ENCODE data around the gene PLTP. TPM values are rescaled to one million over a fixed set of nuclear protein-coding genes. Genes with fewer than 3 reads are reported as not detected.

PLTP gene
- total RNA-seq, 3 donors from 2014 or later, result 15.0 to 141 (median 111) TPM

DNA sequence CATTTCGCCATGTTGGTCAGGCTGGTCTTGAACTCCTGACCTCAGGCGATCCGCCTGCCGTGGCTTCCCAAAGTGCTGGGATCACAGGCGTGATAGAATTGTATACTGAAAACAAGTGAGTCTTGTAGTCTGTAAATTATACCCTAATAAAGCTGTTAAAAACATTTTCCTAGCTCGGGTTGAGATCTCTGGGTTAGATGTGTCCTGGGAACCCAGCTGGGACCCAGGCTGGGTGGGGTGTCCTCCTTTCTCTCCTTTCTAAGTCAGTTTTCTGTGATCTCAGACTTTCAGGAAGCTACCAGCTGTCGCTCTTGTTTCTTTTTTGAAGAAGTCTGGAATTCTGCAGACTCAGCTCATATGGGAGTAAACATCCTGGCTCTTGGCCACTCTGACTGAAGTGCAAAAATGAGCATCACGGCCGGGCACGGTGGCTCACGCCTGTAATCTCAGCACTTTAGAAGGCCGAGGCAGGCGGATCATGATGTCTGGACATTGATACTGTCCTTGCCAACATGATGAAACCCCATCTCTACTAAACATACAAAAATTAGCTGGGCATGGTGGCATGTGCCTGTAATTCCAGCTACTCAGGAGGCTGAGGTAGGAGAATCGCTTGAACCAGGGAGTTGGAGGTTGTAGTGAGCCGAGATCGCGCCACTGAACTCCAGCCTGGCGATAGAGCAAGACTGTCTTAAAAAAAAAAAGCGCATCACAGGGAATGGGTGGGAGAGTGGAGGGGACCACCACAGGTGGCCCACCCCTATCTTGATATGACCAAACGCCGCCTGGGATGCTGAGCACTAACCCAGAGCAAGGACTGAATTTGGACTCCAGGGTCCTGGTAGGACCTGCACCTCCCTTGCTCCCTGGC is 12.7 kb upstream of the PLTP start:
- peak in 2 of 3 donors; percentile 51 to 59 for DNase-seq
- Histone ChIP-seq H3K9me3 (no peaks in the 10 kb centered on the region), H3K36me3 (ENCODE audit: low read depth) (no peaks in the 10 kb centered on the region), H3K4me3 (no peak overlapping the region), H3K4me1 (ENCODE audit: low read depth) (no peaks in the 10 kb centered on the region)
- ATAC-seq, result peak; percentile 55
- TF ChIP-seq, protein P1, sequence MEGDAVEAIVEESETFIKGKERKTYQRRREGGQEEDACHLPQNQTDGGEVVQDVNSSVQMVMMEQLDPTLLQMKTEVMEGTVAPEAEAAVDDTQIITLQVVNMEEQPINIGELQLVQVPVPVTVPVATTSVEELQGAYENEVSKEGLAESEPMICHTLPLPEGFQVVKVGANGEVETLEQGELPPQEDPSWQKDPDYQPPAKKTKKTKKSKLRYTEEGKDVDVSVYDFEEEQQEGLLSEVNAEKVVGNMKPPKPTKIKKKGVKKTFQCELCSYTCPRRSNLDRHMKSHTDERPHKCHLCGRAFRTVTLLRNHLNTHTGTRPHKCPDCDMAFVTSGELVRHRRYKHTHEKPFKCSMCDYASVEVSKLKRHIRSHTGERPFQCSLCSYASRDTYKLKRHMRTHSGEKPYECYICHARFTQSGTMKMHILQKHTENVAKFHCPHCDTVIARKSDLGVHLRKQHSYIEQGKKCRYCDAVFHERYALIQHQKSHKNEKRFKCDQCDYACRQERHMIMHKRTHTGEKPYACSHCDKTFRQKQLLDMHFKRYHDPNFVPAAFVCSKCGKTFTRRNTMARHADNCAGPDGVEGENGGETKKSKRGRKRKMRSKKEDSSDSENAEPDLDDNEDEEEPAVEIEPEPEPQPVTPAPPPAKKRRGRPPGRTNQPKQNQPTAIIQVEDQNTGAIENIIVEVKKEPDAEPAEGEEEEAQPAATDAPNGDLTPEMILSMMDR (IDR thresholded peaks at IDR 0.05), result no peak
- intact Hi-C loops (cut with DNase I, micrococcal nuclease), result no loop called here

DNA sequence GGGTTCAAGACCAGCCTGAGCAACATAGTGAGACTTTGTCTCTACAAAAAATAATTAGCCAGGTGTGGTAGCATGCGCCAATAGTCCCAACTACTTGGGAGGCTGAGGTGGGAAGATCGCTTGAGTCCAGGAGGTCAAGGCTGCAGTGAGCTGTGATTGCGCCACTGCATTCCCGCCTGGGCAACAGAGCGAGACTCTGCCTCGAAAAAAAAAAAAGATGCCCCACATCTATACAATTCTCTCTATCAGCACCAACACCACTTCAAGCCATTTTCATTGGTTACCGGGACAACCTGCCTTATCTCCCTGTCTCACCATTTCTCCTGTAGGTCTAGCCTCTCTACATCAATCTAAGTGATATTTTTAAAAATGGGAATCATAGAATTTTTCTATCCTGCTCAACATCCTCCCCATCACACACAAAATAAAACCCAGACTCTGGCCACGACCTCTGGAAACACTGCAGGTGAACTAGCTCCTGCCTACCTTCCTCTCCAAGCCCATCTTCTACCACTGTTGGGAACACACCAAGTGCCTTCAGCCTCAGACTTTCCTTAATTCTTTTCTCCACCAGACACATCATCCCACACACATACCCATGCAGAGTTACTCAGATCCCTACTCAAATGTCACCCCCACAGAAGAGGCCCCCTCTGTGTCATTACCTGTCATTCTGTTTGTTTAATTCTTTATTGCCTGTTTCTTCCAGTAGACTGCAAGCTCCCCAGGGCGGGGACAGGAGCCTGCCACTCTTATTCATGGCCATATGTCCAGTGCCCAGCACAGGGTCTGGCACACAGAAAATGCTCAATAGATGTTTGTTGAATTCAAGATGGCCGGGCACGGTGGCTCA is 9.6 kb upstream of the PLTP start:
- ATAC-seq, result no peak
- intact Hi-C loops (cut with DNase I, micrococcal nuclease), result no loop called here
- H3K4me1 ChIP-seq (ENCODE audit: low read depth), result peaks cover 7% of the 10 kb centered on the region
- no peaks in the 10 kb centered on the region for H3K36me3 ChIP-seq (ENCODE audit: low read depth)
- H3K9me3 ChIP-seq, result no peaks in the 10 kb centered on the region
- peak in 1 of 3 donors; percentile 22 for DNase-seq
- H3K4me3 ChIP-seq, result no peak overlapping the region
- TF ChIP-seq, protein P1 (IDR thresholded peaks at IDR 0.05), result no peak

DNA sequence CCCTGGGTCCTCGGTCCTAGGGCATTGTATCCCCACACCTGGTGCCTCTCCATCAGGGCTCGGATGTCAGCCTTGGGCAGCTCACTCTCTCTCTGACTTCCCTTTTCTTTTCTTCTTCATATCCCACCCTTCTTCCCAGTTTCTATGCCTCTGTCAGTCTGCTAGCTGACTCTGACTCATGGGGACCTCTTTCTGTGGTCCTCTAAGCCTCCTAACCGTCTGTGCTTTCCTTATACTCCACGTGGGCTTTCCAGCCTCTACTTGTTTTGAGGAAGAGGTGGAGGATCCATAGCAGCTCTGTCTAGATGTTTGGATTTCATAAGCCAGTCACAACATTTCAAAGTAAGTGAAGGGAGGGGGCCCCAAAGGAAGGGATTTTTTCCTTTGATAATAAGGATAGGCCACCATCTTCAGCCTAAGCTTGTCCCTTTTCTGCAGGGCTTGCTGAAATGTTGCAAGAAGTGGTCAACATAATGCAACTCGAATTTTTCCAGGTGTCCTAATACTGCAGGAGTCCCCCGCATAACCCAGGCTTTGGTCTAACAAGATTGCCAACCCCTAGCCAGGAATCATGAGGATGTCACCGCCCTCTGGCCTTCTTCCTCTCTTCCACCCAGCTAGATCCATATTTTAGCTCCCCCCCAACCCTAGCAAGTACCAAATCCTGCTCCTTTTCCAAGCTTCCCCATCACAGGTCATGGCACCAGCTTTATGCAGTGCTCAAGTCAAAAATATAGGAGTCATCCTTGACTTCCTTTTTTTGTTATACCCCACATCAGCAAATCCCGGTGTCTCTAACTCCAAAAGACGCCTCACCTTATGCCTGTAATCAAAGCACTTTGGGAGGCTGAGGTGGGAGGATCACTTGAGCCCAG is 8.7 kb upstream of the PLTP start:
- TF ChIP-seq, protein P1 (IDR thresholded peaks at IDR 0.05), result no peak
- H3K9me3 ChIP-seq, result no peaks in the 10 kb centered on the region
- H3K4me3 ChIP-seq, result no peak overlapping the region
- intact Hi-C loops (cut with DNase I, micrococcal nuclease), result no loop called here
- DNase-seq (peak in 1 of 3 donors; percentile 2), ATAC-seq (no peak)
- no peaks in the 10 kb centered on the region for H3K36me3 ChIP-seq (ENCODE audit: low read depth)
- peaks cover 7% of the 10 kb centered on the region for H3K4me1 ChIP-seq (ENCODE audit: low read depth)

DNA sequence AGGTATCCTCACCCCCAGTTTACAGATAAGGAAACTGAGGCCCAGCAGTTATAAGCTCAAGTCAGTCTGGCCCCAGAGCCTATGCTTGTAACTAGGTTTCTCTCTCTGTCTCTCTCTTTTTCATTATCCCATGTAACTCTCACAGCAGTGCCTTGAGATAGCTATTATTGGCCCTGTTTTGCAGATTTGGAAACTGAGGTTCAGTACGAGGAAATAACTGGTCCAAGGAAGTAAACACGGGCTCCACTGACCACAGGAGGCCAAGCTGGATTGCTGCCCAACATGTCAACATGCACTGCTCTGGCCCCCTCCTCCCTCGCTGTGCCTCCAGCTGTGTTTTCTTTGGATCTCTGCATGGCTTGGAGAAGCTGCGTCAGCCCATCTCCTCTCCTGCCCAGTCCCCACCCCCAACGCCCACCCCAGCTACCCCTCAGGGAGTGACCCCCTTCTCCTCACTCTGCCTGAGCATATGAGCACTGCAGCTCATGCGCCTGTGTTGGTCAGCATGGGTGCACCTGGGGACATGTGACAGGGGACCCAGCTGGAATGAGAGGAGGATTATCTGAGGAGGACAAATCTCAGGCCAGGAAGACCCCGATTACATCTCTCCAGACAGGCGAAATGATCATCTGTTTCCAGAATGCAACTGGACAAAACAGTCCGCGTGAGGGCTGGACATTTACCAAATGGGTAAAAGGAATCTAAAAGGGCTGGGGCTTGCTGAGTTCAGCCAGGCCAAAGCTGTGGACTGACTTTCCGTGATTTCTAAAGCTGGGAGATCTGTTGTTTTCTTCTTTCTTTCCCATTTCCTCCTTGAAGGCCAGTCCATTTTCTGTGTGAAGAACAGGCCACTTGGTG is 7.8 kb upstream of the PLTP start:
- Histone ChIP-seq H3K4me1 (ENCODE audit: low read depth) (peaks cover 8% of the 10 kb centered on the region), H3K4me3 (no peak overlapping the region), H3K36me3 (ENCODE audit: low read depth) (no peaks in the 10 kb centered on the region), H3K9me3 (no peaks in the 10 kb centered on the region)
- TF ChIP-seq, protein P1 (IDR thresholded peaks at IDR 0.05), result no peak
- peak in 2 of 3 donors; percentile 51 to 58 for DNase-seq
- ATAC-seq, result peak; percentile 17
- intact Hi-C loops (cut with DNase I, micrococcal nuclease), result no loop called here
